ENCODE data around the gene HELZ.

The HELZ gene

GRCh38 chr17:67040652-67041051 is 204.3 kb downstream of the HELZ start:
- DNase-seq (ENCODE audit: low read depth) = no peak
- no peak for TF ChIP-seq CTCF (IDR thresholded peaks at IDR 0.05; ENCODE audit: low read length, missing control alignments)
- H3K4me3 ChIP-seq (replicated peaks; ENCODE audit: low read depth, low read length) = no peak overlapping the region

GRCh38 chr17:67038861-67039365 is 206.1 kb downstream of the HELZ start:
- no peak overlapping the region for H3K4me3 ChIP-seq (replicated peaks; ENCODE audit: low read depth, low read length)
- TF ChIP-seq CTCF (IDR thresholded peaks at IDR 0.05; ENCODE audit: low read length, missing control alignments) = no peak
- no peak for DNase-seq (ENCODE audit: low read depth)

GRCh38 chr17:67035131-67036083 is 209.6 kb downstream of the HELZ start:
- no peak overlapping the region for H3K4me3 ChIP-seq (replicated peaks; ENCODE audit: low read depth, low read length)
- no peak for TF ChIP-seq CTCF (IDR thresholded peaks at IDR 0.05; ENCODE audit: low read length, missing control alignments)
- no peak for DNase-seq (ENCODE audit: low read depth)

GRCh38 chr17:67033613-67034012 is 211.4 kb downstream of the HELZ start:
- no peak overlapping the region for H3K4me3 ChIP-seq (replicated peaks; ENCODE audit: low read depth, low read length)
- DNase-seq (ENCODE audit: low read depth) = no peak
- TF ChIP-seq CTCF (IDR thresholded peaks at IDR 0.05; ENCODE audit: low read length, missing control alignments) = no peak

GRCh38 chr17:67032985-67033384 is 212.0 kb downstream of the HELZ start:
- DNase-seq (ENCODE audit: low read depth) = no peak
- TF ChIP-seq CTCF (IDR thresholded peaks at IDR 0.05; ENCODE audit: low read length, missing control alignments) = no peak
- no peak overlapping the region for H3K4me3 ChIP-seq (replicated peaks; ENCODE audit: low read depth, low read length)

- DNase-seq (ENCODE audit: low read depth) = no peak
- H3K4me3 ChIP-seq (replicated peaks; ENCODE audit: low read depth, low read length) = no peak overlapping the region
- no peak for TF ChIP-seq CTCF (IDR thresholded peaks at IDR 0.05; ENCODE audit: low read length, missing control alignments)
These were observed 212.6 kb downstream of the HELZ start for GRCh38 chr17:67032382-67032781.

Measured in fibroblast of pulmonary artery (primary cell).